HepG2 (cell line): Measurements from ENCODE around the gene CHMP6. TPM values are rescaled to one million over a fixed set of nuclear protein-coding genes. Genes with fewer than 3 reads are reported as not detected.

ENCODE experiments used
- ETV5 ChIP-seq: IDR thresholded peaks from 2 replicates; pipeline ENCODE4 v1.6.1; 2018; ENCODE audit warnings: missing biosample characterization, missing genetic modification reagents, inconsistent platforms, borderline replicate concordance
- IRF2 ChIP-seq: IDR thresholded peaks from 2 replicates; pipeline ENCODE4 v1.6.1; 2018; ENCODE audit warnings: missing genetic modification reagents, missing compliant biosample characterization
- KDM1A ChIP-seq: IDR thresholded peaks from 2 replicates; pipeline ENCODE4 v1.6.1; 2016; ENCODE audit warnings: missing compliant biosample characterization
- NR2F6 ChIP-seq, 2 experiments: IDR thresholded peaks; 2 replicates each; pipeline ENCODE4 v1.6.1; 2016; ENCODE audit warnings: antibody characterized with exemption in 1 of 2, mild to moderate bottlenecking in 1 of 2
- POLR2AphosphoS5 ChIP-seq: IDR thresholded peaks from 2 replicates; pipeline ENCODE4 v1.6.1; 2012; ENCODE audit warnings: low read depth, low read length
- RXRA ChIP-seq: sonication (generic); formaldehyde crosslinking; IDR thresholded peaks from 2 replicates; pipeline ENCODE4 v1.5.1; 2020; ENCODE audit warnings: missing genetic modification reagents
- SMAD3 ChIP-seq: sonication (generic); formaldehyde crosslinking; IDR thresholded peaks from 2 replicates; pipeline ENCODE4 v1.4.0; 2020; ENCODE audit warnings: missing genetic modification reagents
- SP140L ChIP-seq: sonication (generic); formaldehyde crosslinking; IDR thresholded peaks from 2 replicates; pipeline ENCODE4 v1.4.0; 2020; ENCODE audit warnings: missing genetic modification reagents, borderline replicate concordance
- TBP ChIP-seq: sonication (generic); formaldehyde crosslinking; IDR thresholded peaks from 2 replicates; pipeline ENCODE4 v1.5.0; 2020; ENCODE audit warnings: missing genetic modification reagents
- ZFP82 ChIP-seq: sonication (generic); formaldehyde crosslinking; IDR thresholded peaks from 2 replicates; pipeline ENCODE4 v1.5.1; 2020; ENCODE audit warnings: mild to moderate bottlenecking, missing genetic modification reagents, borderline replicate concordance
- ZMYM4 ChIP-seq: sonication (generic); formaldehyde crosslinking; IDR thresholded peaks from 2 replicates; pipeline ENCODE4 v1.8.1; 2023; ENCODE audit warnings: mild to moderate bottlenecking, missing genetic modification reagents
- ZNF160 ChIP-seq: sonication (generic); formaldehyde crosslinking; IDR thresholded peaks from 2 replicates; pipeline ENCODE4 v1.8.0; 2022; ENCODE audit warnings: mild to moderate bottlenecking, inconsistent platforms, missing genetic modification reagents
- ZNF230 ChIP-seq: sonication (generic); formaldehyde crosslinking; IDR thresholded peaks from 2 replicates; pipeline ENCODE4 v1.4.0; 2020; ENCODE audit warnings: mild to moderate bottlenecking, missing genetic modification reagents
- ZNF292 ChIP-seq: sonication (generic); formaldehyde crosslinking; IDR thresholded peaks from 2 replicates; pipeline ENCODE4 v1.8.1; 2022; ENCODE audit warnings: mild to moderate bottlenecking, low read depth, missing genetic modification reagents, borderline replicate concordance
- ZNF350 ChIP-seq: sonication (generic); formaldehyde crosslinking; IDR thresholded peaks from 2 replicates; pipeline ENCODE4 v1.4.0; 2020; ENCODE audit warnings: mild to moderate bottlenecking, low read depth, missing genetic modification reagents, borderline replicate concordance
- ZNF430 ChIP-seq: sonication (generic); formaldehyde crosslinking; IDR thresholded peaks from 2 replicates; pipeline ENCODE4 v1.9.0; 2021; ENCODE audit warnings: mild to moderate bottlenecking, missing genetic modification reagents
- ZNF724P ChIP-seq: sonication (generic); formaldehyde crosslinking; IDR thresholded peaks from 2 replicates; pipeline ENCODE4 v1.8.0; 2022; ENCODE audit warnings: missing genetic modification reagents, borderline replicate concordance
- ZNF737 ChIP-seq: sonication (generic); formaldehyde crosslinking; IDR thresholded peaks from 2 replicates; pipeline ENCODE4 v1.5.0; 2020; ENCODE audit warnings: missing genetic modification reagents, mild to moderate bottlenecking, borderline replicate concordance
- ZNF761 ChIP-seq: sonication (generic); formaldehyde crosslinking; conservative IDR thresholded peaks from 2 replicates; pipeline ENCODE4 v1.4.0; 2020; ENCODE audit warnings: mild to moderate bottlenecking, missing genetic modification reagents
- ZNF773 ChIP-seq: sonication (generic); formaldehyde crosslinking; IDR thresholded peaks from 2 replicates; pipeline ENCODE4 v1.4.0; 2020; ENCODE audit warnings: missing genetic modification reagents, borderline replicate concordance
- polyA plus RNA-seq, 8 experiments: library from polyadenylated mRNA; depleted of rRNA in 3 of 8; stranded (reverse) in 7 of 8; unstranded in 1 of 8; fragments of >200 nt; fragmentation: Illumina TruSeq in 4 of 8; extraction: Trizol in 4 of 8; gene quantifications; 2 replicates each; pipeline versions ENCODE4 v1.2.1 to v1.2.3, GENCODE V29; 2011 to 2016; ENCODE audit warnings: low read depth in 4 of 8, missing spikeins in 1 of 8, mixed read lengths in 1 of 8; ENCODE audit not compliant: insufficient read depth in 1 of 8
- total RNA-seq, 5 experiments: library from RNA; depleted of rRNA; stranded (reverse); fragments of >200 nt; fragmentation: Illumina TruSeq; extraction: Trizol; gene quantifications; 2 replicates each; pipeline ENCODE4 v1.2.3, GENCODE V29; 2016; ENCODE audit warnings: low read depth in 1 of 5
- TF ChIP-seq, protein P1 (sequence below): sonication (generic); formaldehyde crosslinking; IDR thresholded peaks from 2 replicates; pipeline ENCODE4 v1.4.0; 2020; ENCODE audit warnings: missing genetic modification reagents
- TF ChIP-seq, protein P2 (sequence below): sonication (generic); formaldehyde crosslinking; conservative IDR thresholded peaks from 2 replicates; pipeline ENCODE4 v1.8.1; 2023; ENCODE audit warnings: missing genetic modification reagents
- TF ChIP-seq, protein P3 (sequence below): sonication (generic); formaldehyde crosslinking; IDR thresholded peaks from 2 replicates; pipeline ENCODE4 v1.5.1; 2020; ENCODE audit warnings: mild to moderate bottlenecking, moderate library complexity, missing genetic modification reagents
- TF ChIP-seq, protein P4 (sequence below): sonication (generic); formaldehyde crosslinking; IDR thresholded peaks from 2 replicates; pipeline ENCODE4 v1.4.0; 2020; ENCODE audit warnings: missing genetic modification reagents; ENCODE audit errors: not compliant biosample characterization

CHMP6 gene
- total and polyA plus RNA-seq, 2 of the 13 experiments (the other 11 are each of a cell fraction or from before 2014, with no cell fraction given), result 11.1 to 24.2 TPM

DNA sequence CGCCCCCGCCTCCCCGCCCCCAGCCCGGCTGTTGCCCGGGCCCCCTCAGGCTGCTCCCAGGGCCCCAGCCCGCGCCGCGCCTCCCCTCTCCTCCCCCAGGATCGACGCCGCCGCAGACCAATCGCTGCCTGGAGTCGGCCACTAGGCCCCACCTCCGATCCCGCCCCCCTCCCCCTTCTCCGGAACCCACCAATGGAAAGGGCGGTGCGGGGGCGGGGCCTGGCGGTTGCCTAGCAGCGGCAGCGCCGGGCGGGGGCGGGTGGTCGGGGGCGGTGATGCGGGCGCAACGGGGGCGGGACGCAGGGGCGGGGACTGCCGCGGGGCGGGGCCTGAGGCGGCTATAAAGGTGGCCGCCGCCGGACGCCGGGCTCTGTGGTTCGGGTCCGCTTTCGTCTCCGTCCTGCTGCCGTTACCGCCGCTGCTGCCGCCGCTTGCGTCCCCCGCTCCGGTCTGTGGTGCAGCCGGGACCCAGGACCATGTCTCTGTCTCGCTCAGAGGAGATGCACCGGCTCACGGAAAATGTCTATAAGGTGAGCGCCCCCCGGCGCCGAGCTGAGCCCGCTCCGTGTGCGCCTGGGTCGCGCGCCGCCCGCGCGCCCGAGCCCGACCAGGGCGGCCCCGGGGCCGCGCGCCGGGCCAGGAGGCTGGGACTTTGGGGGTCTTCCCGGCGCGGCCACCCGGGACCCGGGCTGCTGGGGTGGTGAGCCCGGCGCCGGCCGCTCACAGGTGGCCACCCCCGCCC is 43.3 kb downstream of the CHMP6 start, which contains the start of gene BAIAP2 (continued):
- TF ChIP-seq ZNF160 (CRISPR knock-in tag) (0 out of 2 replicates have a peak, but pooled peaks have one; percentile 30), KDM1A (CRISPR knock-in tag) (no peak), ZNF430 (CRISPR knock-in tag) (peak; percentile 32; the same call in 1 of the 2 replicates), ZNF761 (CRISPR knock-in tag) (no peak), ETV5 (CRISPR knock-in tag) (0 out of 2 replicates have a peak, but pooled peaks have one; percentile 19), ZNF350 (CRISPR knock-in tag) (peak; percentile 37; the same call in 1 of the 2 replicates), ZNF230 (CRISPR knock-in tag) (peak; percentile 39; the same call in 1 of the 2 replicates), TBP (CRISPR knock-in tag) (no peak), IRF2 (CRISPR knock-in tag) (0 out of 2 replicates have a peak, but pooled peaks have one; percentile 33), POLR2AphosphoS5 (peak; percentile 100), SMAD3 (CRISPR knock-in tag) (peak; percentile 85), ZNF773 (CRISPR knock-in tag) (peak; percentile 18; the same call in 1 of the 2 replicates), NR2F6 (IDR thresholded peaks at IDR 0.05) (no peak), NR2F6 (CRISPR knock-in tag; IDR thresholded peaks at IDR 0.05) (peak; percentile 34; the same call in 1 of the 2 replicates), RXRA (CRISPR knock-in tag) (peak; percentile 55; the same call in 1 of the 2 replicates), ZMYM4 (peak; percentile 61; the same call in 1 of the 2 replicates), ZFP82 (CRISPR knock-in tag) (0 out of 2 replicates have a peak, but pooled peaks have one; percentile 70), SP140L (CRISPR knock-in tag) (peak; percentile 49; the same call in 1 of the 2 replicates), ZNF292 (CRISPR knock-in tag) (peak; percentile 31; the same call in 1 of the 2 replicates), ZNF724P (CRISPR knock-in tag) (peak; percentile 55; the same call in 1 of the 2 replicates), ZNF737 (CRISPR knock-in tag) (no peak)
- TF ChIP-seq, protein P1, sequence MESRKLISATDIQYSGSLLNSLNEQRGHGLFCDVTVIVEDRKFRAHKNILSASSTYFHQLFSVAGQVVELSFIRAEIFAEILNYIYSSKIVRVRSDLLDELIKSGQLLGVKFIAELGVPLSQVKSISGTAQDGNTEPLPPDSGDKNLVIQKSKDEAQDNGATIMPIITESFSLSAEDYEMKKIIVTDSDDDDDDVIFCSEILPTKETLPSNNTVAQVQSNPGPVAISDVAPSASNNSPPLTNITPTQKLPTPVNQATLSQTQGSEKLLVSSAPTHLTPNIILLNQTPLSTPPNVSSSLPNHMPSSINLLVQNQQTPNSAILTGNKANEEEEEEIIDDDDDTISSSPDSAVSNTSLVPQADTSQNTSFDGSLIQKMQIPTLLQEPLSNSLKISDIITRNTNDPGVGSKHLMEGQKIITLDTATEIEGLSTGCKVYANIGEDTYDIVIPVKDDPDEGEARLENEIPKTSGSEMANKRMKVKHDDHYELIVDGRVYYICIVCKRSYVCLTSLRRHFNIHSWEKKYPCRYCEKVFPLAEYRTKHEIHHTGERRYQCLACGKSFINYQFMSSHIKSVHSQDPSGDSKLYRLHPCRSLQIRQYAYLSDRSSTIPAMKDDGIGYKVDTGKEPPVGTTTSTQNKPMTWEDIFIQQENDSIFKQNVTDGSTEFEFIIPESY (CRISPR knock-in tag), result no peak
- TF ChIP-seq, protein P2, sequence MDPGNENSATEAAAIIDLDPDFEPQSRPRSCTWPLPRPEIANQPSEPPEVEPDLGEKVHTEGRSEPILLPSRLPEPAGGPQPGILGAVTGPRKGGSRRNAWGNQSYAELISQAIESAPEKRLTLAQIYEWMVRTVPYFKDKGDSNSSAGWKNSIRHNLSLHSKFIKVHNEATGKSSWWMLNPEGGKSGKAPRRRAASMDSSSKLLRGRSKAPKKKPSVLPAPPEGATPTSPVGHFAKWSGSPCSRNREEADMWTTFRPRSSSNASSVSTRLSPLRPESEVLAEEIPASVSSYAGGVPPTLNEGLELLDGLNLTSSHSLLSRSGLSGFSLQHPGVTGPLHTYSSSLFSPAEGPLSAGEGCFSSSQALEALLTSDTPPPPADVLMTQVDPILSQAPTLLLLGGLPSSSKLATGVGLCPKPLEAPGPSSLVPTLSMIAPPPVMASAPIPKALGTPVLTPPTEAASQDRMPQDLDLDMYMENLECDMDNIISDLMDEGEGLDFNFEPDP (CRISPR knock-in tag), result 0 out of 2 replicates have a peak, but pooled peaks have one; percentile 52
- TF ChIP-seq, protein P3, sequence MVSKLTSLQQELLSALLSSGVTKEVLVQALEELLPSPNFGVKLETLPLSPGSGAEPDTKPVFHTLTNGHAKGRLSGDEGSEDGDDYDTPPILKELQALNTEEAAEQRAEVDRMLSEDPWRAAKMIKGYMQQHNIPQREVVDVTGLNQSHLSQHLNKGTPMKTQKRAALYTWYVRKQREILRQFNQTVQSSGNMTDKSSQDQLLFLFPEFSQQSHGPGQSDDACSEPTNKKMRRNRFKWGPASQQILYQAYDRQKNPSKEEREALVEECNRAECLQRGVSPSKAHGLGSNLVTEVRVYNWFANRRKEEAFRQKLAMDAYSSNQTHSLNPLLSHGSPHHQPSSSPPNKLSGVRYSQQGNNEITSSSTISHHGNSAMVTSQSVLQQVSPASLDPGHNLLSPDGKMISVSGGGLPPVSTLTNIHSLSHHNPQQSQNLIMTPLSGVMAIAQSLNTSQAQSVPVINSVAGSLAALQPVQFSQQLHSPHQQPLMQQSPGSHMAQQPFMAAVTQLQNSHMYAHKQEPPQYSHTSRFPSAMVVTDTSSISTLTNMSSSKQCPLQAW (CRISPR knock-in tag), result peak; percentile 49; the same call in 1 of the 2 replicates
- TF ChIP-seq, protein P4, sequence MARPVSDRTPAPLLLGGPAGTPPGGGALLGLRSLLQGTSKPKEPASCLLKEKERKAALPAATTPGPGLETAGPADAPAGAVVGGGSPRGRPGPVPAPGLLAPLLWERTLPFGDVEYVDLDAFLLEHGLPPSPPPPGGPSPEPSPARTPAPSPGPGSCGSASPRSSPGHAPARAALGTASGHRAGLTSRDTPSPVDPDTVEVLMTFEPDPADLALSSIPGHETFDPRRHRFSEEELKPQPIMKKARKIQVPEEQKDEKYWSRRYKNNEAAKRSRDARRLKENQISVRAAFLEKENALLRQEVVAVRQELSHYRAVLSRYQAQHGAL (CRISPR knock-in tag), result peak; percentile 50
